Testis (tissue), 3 donors: ENCODE results near the gene SDSL. TPM values are rescaled to one million over a fixed set of nuclear protein-coding genes. Genes with fewer than 3 reads are reported as not detected.

Experiments
- DNase-seq: peaks from one replicate; pipeline ENCODE4 v3.0.0-alpha.2; 2019
- H3K27ac ChIP-seq, 2 donors: fragments of 200-600 bp; sonication (generic); one replicate each; pipeline ENCODE4 v1.5.1; 2019
- H3K27me3 ChIP-seq: fragments of 200-600 bp; sonication (generic); one replicate; pipeline ENCODE4 v1.5.1; 2019
- H3K36me3 ChIP-seq: fragments of 200-600 bp; sonication (generic); one replicate; pipeline ENCODE4 v1.5.1; 2017; ENCODE audit warnings: low read depth; ENCODE audit errors: missing control alignments
- H3K4me1 ChIP-seq: fragments of 200-600 bp; sonication (generic); one replicate; pipeline ENCODE4 v1.5.1; 2019
- H3K4me3 ChIP-seq, 2 donors: fragments of 200-600 bp; sonication (generic); one replicate each; pipeline ENCODE4 v1.5.1; 2017 to 2019
- H3K9me3 ChIP-seq: fragments of 200-600 bp; sonication (generic); one replicate; pipeline ENCODE4 v1.5.1; 2017
- POLR2A ChIP-seq: fragments of 450-650 bp; IDR thresholded peaks from one replicate; pipeline ENCODE4 v1.6.1; 2017; ENCODE audit warnings: antibody characterized with exemption, mild to moderate bottlenecking, moderate library complexity
- WGBS, 2 donors: methylation state at CpG; one replicate each; pipeline ENCODE4 v1.1.5; 2018; 5-methylcytosine and 5-hydroxymethylcytosine counted together
- intact Hi-C: fragments of 100-400 bp; cut with DNase I; formaldehyde crosslinking; loops from one replicate; pipeline ENCODE4 v1.15.1; 2023; ENCODE audit warnings: low total_unique reads
- polyA plus RNA-seq: library from polyadenylated mRNA; stranded (reverse); fragments of 350-450 nt; fragmentation: Illumina TruSeq; extraction: RNeasy Lipid Tissue Mini Kit (QIAGEN cat#74804); gene quantifications from one replicate; pipeline ENCODE4 v1.2.3, GENCODE V29; 2014; ENCODE audit warnings: low read depth, low replicate concordance; ENCODE audit not compliant: insufficient read depth
- total RNA-seq, 2 donors: library from RNA; depleted of rRNA; stranded (reverse); fragments of >200 nt; gene quantifications; one replicate each; pipeline ENCODE4 v1.2.3, GENCODE V29; 2016
- TF ChIP-seq, protein P1 (sequence below), 3 experiments: fragments of 450-650 bp in 2 of 3; fragments of 200-600 bp in 1 of 3; sonication (generic) in 1 of 3; IDR thresholded peaks; one replicate each; pipeline ENCODE4 v1.5.1; 2016 to 2019; ENCODE audit warnings: antibody characterized with exemption in 3 of 3, mild to moderate bottlenecking in 2 of 3, moderate library complexity in 1 of 3

The SDSL gene
- total and polyA plus RNA-seq, 3 donors from 2014 or later, result 15.9 to 25.2 (median 16.3) TPM

DNA sequence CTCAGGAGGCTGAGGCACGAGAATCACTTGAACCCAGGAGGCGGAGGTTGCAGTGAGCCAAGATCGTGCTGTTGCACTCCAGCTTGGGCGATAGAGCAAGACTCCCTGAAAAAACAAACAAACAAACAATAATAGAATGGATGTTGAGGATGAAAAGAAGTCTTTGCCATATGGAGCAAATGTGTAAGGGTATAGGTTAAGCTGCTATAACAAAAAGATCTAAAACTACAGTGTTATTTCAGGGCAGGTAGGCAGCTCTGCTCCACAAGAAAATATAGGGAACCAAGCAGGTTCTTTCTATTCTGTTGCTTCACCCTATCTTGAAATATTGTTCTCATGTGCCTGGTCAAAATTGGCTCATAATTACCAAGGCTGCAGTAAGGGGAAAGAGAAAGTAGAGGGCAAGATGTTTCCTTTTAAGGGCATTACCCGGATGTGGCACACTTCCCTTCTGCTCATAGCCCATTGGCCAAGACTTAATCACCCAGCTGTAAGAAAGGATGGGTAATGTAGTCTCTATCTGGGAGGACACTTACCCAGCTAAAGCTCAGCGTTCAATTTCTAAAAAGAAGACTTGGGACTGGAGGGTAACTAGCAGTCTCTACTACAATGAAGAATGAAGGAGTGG lies 23.5 kb downstream of the SDSL start:
- intact Hi-C loops, result no loop called here
- H3K27me3 ChIP-seq, result no peaks in the 10 kb centered on the region
- no peaks in the 10 kb centered on the region for H3K9me3 ChIP-seq
- H3K36me3 ChIP-seq, result no peaks in the 10 kb centered on the region
- 90 to 92% methylated on average over 6 of the region's 6 CpGs for WGBS, 2 donors
- no peak for DNase-seq
- H3K4me3 ChIP-seq, result no peak overlapping the region
- H3K4me1 ChIP-seq, result no peaks in the 10 kb centered on the region
- H3K27ac ChIP-seq, result no peak overlapping the region
- TF ChIP-seq, protein P1, sequence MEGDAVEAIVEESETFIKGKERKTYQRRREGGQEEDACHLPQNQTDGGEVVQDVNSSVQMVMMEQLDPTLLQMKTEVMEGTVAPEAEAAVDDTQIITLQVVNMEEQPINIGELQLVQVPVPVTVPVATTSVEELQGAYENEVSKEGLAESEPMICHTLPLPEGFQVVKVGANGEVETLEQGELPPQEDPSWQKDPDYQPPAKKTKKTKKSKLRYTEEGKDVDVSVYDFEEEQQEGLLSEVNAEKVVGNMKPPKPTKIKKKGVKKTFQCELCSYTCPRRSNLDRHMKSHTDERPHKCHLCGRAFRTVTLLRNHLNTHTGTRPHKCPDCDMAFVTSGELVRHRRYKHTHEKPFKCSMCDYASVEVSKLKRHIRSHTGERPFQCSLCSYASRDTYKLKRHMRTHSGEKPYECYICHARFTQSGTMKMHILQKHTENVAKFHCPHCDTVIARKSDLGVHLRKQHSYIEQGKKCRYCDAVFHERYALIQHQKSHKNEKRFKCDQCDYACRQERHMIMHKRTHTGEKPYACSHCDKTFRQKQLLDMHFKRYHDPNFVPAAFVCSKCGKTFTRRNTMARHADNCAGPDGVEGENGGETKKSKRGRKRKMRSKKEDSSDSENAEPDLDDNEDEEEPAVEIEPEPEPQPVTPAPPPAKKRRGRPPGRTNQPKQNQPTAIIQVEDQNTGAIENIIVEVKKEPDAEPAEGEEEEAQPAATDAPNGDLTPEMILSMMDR (IDR thresholded peaks at IDR 0.05), result no peak
- TF ChIP-seq POLR2A, result no peak

DNA sequence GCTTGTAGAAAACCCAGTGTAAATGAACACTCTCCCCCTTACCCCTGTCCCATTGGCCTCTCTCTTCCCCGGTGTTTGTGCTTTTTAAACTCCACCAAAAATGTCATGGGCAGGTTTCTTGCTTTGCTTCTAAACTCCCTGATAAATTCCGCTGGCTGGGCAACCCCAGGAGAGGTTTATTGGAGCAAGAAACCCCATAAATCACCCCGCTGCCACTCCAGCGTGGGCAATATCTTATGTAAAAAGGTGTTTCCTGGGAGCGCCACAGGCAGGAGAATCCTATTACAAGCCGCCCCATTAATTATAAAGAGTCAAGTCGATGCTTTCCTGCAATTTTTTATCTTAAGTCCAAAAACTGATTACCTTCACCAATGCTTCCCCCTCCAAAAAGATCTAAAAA lies 26.7 kb downstream of the SDSL start:
- Histone ChIP-seq H3K27ac (no peak overlapping the region), H3K27me3 (no peaks in the 10 kb centered on the region), H3K4me3 (no peak overlapping the region), H3K36me3 (no peaks in the 10 kb centered on the region), H3K9me3 (no peaks in the 10 kb centered on the region), H3K4me1 (no peaks in the 10 kb centered on the region)
- 21 to 49% methylated on average over 7 of the region's 7 CpGs for WGBS, 2 donors
- intact Hi-C loops, result no loop called here
- no peak for TF ChIP-seq POLR2A
- TF ChIP-seq, protein P1 (IDR thresholded peaks at IDR 0.05), result no peak
- DNase-seq, result no peak

DNA sequence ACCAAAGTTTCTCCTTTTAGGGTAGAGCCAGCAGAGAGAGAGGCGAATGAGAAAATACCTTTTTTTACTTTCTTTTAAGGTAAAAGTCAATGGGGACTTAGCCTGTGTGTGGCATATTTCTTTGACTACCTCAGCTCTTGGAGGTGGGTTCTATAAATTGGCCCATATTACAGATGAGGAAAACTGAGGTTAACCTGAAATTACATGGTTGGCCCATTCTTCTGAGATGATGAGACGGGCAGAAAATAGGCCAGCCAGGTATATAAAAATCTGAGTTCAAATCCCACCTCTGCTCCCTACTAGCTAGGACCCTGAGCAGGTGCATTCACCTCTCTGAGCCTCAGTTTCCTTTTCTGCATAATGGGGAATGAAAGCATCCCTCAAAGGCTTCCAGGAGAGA lies 27.1 kb downstream of the SDSL start:
- no peaks in the 10 kb centered on the region for H3K9me3 ChIP-seq
- no peaks in the 10 kb centered on the region for H3K27me3 ChIP-seq
- DNase-seq, result no peak
- no peak overlapping the region for H3K4me3 ChIP-seq
- TF ChIP-seq POLR2A, result no peak
- TF ChIP-seq, protein P1 (IDR thresholded peaks at IDR 0.05), result no peak
- no peaks in the 10 kb centered on the region for H3K36me3 ChIP-seq
- H3K4me1 ChIP-seq, result no peaks in the 10 kb centered on the region
- no peak overlapping the region for H3K27ac ChIP-seq
- intact Hi-C loops, result no loop called here
- 88 to 93% methylated on average over 2 of the region's 2 CpGs for WGBS, 2 donors

DNA sequence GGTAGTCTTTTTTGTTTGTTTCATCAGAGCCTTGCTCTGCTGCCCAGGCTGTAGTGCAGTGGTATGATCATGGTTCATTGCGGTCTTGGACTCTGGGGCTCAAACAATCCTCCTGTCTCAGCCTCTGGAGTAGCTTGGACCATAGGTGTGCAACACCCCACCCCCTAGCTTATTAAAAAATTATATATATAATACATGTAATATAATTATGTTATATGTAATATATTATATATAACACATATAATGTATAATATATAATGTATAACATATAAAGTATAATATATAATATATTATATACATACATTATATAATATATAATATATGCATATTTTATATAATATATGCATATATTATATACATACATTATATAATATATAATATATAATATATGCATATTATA lies 27.7 kb downstream of the SDSL start:
- intact Hi-C loops, result no loop called here
- no peaks in the 10 kb centered on the region for H3K27me3 ChIP-seq
- no peaks in the 10 kb centered on the region for H3K9me3 ChIP-seq
- no peak for TF ChIP-seq POLR2A
- TF ChIP-seq, protein P1 (IDR thresholded peaks at IDR 0.05), result no peak
- no peaks in the 10 kb centered on the region for H3K4me1 ChIP-seq
- no peaks in the 10 kb centered on the region for H3K36me3 ChIP-seq
- H3K4me3 ChIP-seq, result no peak overlapping the region
- DNase-seq, result no peak
- 94 to 100% methylated on average over 1 of the region's 1 CpG for WGBS, 2 donors
- H3K27ac ChIP-seq, result no peak overlapping the region

DNA sequence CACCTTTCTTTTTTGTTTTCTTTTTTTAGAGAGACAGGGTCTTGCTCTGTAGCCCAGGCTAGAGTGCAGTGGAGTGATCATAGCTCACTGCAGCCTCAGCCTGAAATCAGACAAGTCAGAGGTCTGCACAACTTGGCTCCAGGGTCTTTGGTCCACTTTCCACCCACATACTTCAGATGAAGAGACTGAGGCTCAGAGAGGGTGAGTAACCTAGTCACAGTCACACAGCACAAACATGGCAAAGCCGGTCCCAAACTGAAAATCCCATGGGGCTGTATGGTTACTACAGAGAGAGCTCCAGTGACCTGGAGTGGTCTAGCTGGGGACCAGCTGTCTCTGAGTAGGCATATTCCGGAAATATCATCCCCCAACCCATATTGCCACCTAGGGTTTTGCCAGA lies 30.3 kb downstream of the SDSL start:
- Histone ChIP-seq H3K4me1 (no peaks in the 10 kb centered on the region), H3K27me3 (no peaks in the 10 kb centered on the region), H3K4me3 (no peak overlapping the region), H3K9me3 (no peaks in the 10 kb centered on the region), H3K27ac (no peak overlapping the region), H3K36me3 (no peaks in the 10 kb centered on the region)
- 80 to 96% methylated on average over 1 to 2 of the region's 2 CpGs for WGBS, 2 donors
- no peak for DNase-seq
- intact Hi-C loops, result no loop called here
- TF ChIP-seq, protein P1 (IDR thresholded peaks at IDR 0.05), result no peak
- TF ChIP-seq POLR2A, result no peak
